Mesenchymal stem cell (in vitro differentiated cells and primary cell): ENCODE measurements around the gene ARFIP1.
"Not testable (repeated sequence)": the region's sequence is repeated elsewhere in the genome, so short reads cannot be mapped to it uniquely, and the experiment has no call there.

Experiments
- DNase-seq: peaks from one replicate; pipeline ENCODE4 v3.0.0-alpha.2; 2013
- H2AFZ ChIP-seq: one replicate; pipeline ENCODE4 v1.6.1; 2013; ENCODE audit warnings: low read depth, mild to moderate bottlenecking, control low read depth, inconsistent platforms, low read length, moderate library complexity
- H2AK5ac ChIP-seq: 2 replicates; pipeline ENCODE4 v1.6.1; 2013; ENCODE audit warnings: low read length, moderate library complexity, mild to moderate bottlenecking, inconsistent platforms; ENCODE audit not compliant: severe bottlenecking
- H2BK120ac ChIP-seq: one replicate; pipeline ENCODE4 v1.6.1; 2013; ENCODE audit warnings: low read depth, mild to moderate bottlenecking, inconsistent platforms, low read length, moderate library complexity
- H2BK12ac ChIP-seq, 2 experiments: one replicate each; pipeline ENCODE4 v1.6.1; 2013; ENCODE audit warnings: inconsistent platforms in 2 of 2, low read length in 2 of 2, mild to moderate bottlenecking in 2 of 2, moderate library complexity in 2 of 2, control low read depth in 1 of 2
- H2BK15ac ChIP-seq: one replicate; pipeline ENCODE4 v1.6.1; 2013; ENCODE audit warnings: mild to moderate bottlenecking, low read depth, inconsistent platforms; ENCODE audit not compliant: poor library complexity, severe bottlenecking
- H2BK5ac ChIP-seq: 2 replicates; pipeline ENCODE4 v1.6.1; 2013; ENCODE audit warnings: low read depth, mild to moderate bottlenecking, low read length, control low read depth, inconsistent platforms; ENCODE audit not compliant: poor library complexity, severe bottlenecking
- H3K14ac ChIP-seq, 2 experiments: one replicate each; pipeline ENCODE4 v1.6.1; 2013; ENCODE audit warnings: inconsistent platforms in 2 of 2, low read length in 2 of 2, control low read depth in 1 of 2, mild to moderate bottlenecking in 1 of 2, moderate library complexity in 1 of 2
- H3K18ac ChIP-seq, 2 experiments: one replicate each; pipeline ENCODE4 v1.6.1; 2013; ENCODE audit warnings: inconsistent platforms in 2 of 2, low read length in 2 of 2, control low read depth in 1 of 2, low read depth in 1 of 2, mild to moderate bottlenecking in 1 of 2
- H3K23ac ChIP-seq, 2 experiments: one replicate each; pipeline ENCODE4 v1.6.1; 2013; ENCODE audit warnings: inconsistent platforms in 2 of 2, low read length in 2 of 2, mild to moderate bottlenecking in 2 of 2, moderate library complexity in 2 of 2, control low read depth in 1 of 2
- H3K27ac ChIP-seq: 2 replicates; pipeline ENCODE4 v1.5.1; 2013; ENCODE audit warnings: mild to moderate bottlenecking, moderate library complexity, low read length, control low read depth, inconsistent platforms; ENCODE audit not compliant: poor library complexity, severe bottlenecking
- H3K27me3 ChIP-seq, 2 experiments: 2 replicates each; pipeline versions ENCODE4 v1.6.1 to v1.7.0; 2013; ENCODE audit warnings: low read length in 2 of 2, mild to moderate bottlenecking in 2 of 2, moderate library complexity in 2 of 2, control low read depth in 1 of 2, inconsistent platforms in 1 of 2; ENCODE audit not compliant: control insufficient read depth in 1 of 2, insufficient read depth in 1 of 2
- H3K36me3 ChIP-seq, 2 experiments: 2 replicates each; pipeline versions ENCODE4 v1.6.1 to v1.7.0; 2013; ENCODE audit warnings: low read length in 2 of 2, control low read depth in 1 of 2, inconsistent platforms in 1 of 2, low read depth in 1 of 2, mild to moderate bottlenecking in 1 of 2; ENCODE audit not compliant: insufficient read depth in 2 of 2, control insufficient read depth in 1 of 2
- H3K4ac ChIP-seq, 2 experiments: one replicate each; pipeline ENCODE4 v1.6.1; 2013; ENCODE audit warnings: inconsistent platforms in 2 of 2, low read length in 2 of 2, mild to moderate bottlenecking in 2 of 2, moderate library complexity in 2 of 2, control low read depth in 1 of 2, low read depth in 1 of 2
- H3K4me1 ChIP-seq: 2 replicates; pipeline ENCODE4 v1.6.1; 2013; ENCODE audit warnings: low read depth, low read length, control low read depth; ENCODE audit not compliant: control insufficient read depth, insufficient read depth
- H3K4me2 ChIP-seq: 2 replicates; pipeline ENCODE4 v1.6.1; 2013; ENCODE audit warnings: low read length, mild to moderate bottlenecking, inconsistent platforms; ENCODE audit not compliant: poor library complexity, severe bottlenecking
- H3K4me3 ChIP-seq, 2 experiments: 2 replicates each; pipeline versions ENCODE4 v1.5.1 to v1.7.0; 2013; ENCODE audit warnings: low read length in 2 of 2, mild to moderate bottlenecking in 2 of 2, control low read depth in 1 of 2, low read depth in 1 of 2; ENCODE audit not compliant: insufficient read depth in 1 of 2
- H3K79me1 ChIP-seq: replicated peaks from 2 replicates; pipeline ENCODE4 v1.6.1; 2013; ENCODE audit warnings: mild to moderate bottlenecking, control low read depth, low read length, inconsistent platforms; ENCODE audit not compliant: poor library complexity, severe bottlenecking
- H3K9ac ChIP-seq: 2 replicates; pipeline ENCODE4 v1.7.0; 2013; ENCODE audit warnings: mild to moderate bottlenecking, low read length, moderate library complexity
- H3K9me3 ChIP-seq: 2 replicates; pipeline ENCODE4 v1.7.0; 2013; ENCODE audit warnings: mild to moderate bottlenecking, low read length; ENCODE audit not compliant: control insufficient read depth
- H4K8ac ChIP-seq: one replicate; pipeline ENCODE4 v1.6.1; 2013; ENCODE audit warnings: inconsistent platforms, mild to moderate bottlenecking, low read length, moderate library complexity
- H4K91ac ChIP-seq: one replicate; pipeline ENCODE4 v1.6.1; 2013; ENCODE audit warnings: mild to moderate bottlenecking, low read length, inconsistent platforms
- whole genome bisulfite sequencing: methylation state at CpG from one replicate; pipeline ENCODE4 v1.1.7; 2013; ENCODE audit warnings: mixed read lengths; 5-methylcytosine and 5-hydroxymethylcytosine counted together

The ARFIP1 gene

GRCh38 chr4:152748619-152749018 lies 31.1 kb upstream of the ARFIP1 start:
- Histone ChIP-seq H2BK120ac (no peak overlapping the region), H2AK5ac (no peak overlapping the region), H3K79me1 (no peaks in the 10 kb centered on the region), H4K8ac (peak overlapping the region; percentile 54), H3K9ac (no peak overlapping the region), H3K36me3 (no peaks in the 10 kb centered on the region), H3K27ac (no peak overlapping the region), H2AFZ (no peak overlapping the region), H2BK12ac (no peak overlapping the region), H3K4me3 (no peak overlapping the region), H3K4me1 (no peaks in the 10 kb centered on the region), H3K23ac (no peak overlapping the region), H2BK5ac (no peak overlapping the region), H2BK15ac (no peak overlapping the region), H4K91ac (peak overlapping the region; percentile 68), H3K18ac (no peak overlapping the region), H3K9me3 (no peaks in the 10 kb centered on the region), H3K27me3 (peaks cover 0 to 7% of the 10 kb centered on the region in 2 experiments), H3K4ac (no peak overlapping the region), H3K14ac (no peak overlapping the region), H3K4me2 (no peak overlapping the region)
- 89% methylated on average over 8 of the region's 9 CpGs for WGBS
- no peak for DNase-seq

GRCh38 chr4:152763796-152764195 lies 16.0 kb upstream of the ARFIP1 start:
- Histone ChIP-seq H4K91ac (no peak overlapping the region), H3K4me3 (no peak overlapping the region), H3K18ac (no peak overlapping the region), H3K4me2 (no peak overlapping the region), H4K8ac (no peak overlapping the region), H3K79me1 (no peaks in the 10 kb centered on the region), H3K9ac (no peak overlapping the region), H3K36me3 (no peaks in the 10 kb centered on the region), H3K14ac (no peak overlapping the region), H3K9me3 (no peaks in the 10 kb centered on the region), H2BK12ac (no peak overlapping the region), H3K27me3 (no peaks in the 10 kb centered on the region), H3K4me1 (no peaks in the 10 kb centered on the region), H3K4ac (no peak overlapping the region), H2AFZ (no peak overlapping the region), H2BK5ac (no peak overlapping the region), H3K23ac (no peak overlapping the region), H2BK120ac (no peak overlapping the region), H2AK5ac (no peak overlapping the region), H3K27ac (no peak overlapping the region), H2BK15ac (no peak overlapping the region)
- no peak for DNase-seq
- WGBS: 100% methylated on average over 1 of the region's 1 CpG

GRCh38 chr4:152765069-152765737 lies 14.6 kb upstream of the ARFIP1 start:
- not testable (repeated sequence) for H2BK120ac ChIP-seq, H3K36me3 ChIP-seq, H2AK5ac ChIP-seq, H3K18ac ChIP-seq, DNase-seq, H3K9me3 ChIP-seq, H3K4me2 ChIP-seq, H3K79me1 ChIP-seq, H3K27ac ChIP-seq, H2BK12ac ChIP-seq, H3K4me3 ChIP-seq, H4K91ac ChIP-seq, H2AFZ ChIP-seq, H3K27me3 ChIP-seq, H4K8ac ChIP-seq, H2BK5ac ChIP-seq, H2BK15ac ChIP-seq, H3K4me1 ChIP-seq, H3K4ac ChIP-seq, H3K23ac ChIP-seq, H3K9ac ChIP-seq, H3K14ac ChIP-seq
- 94% methylated on average over 38 of the region's 54 CpGs for WGBS

- H2BK5ac ChIP-seq: no peak overlapping the region
- no peak overlapping the region for H3K14ac ChIP-seq
- no peak overlapping the region for H2BK12ac ChIP-seq
- 86% methylated on average over 1 of the region's 3 CpGs for WGBS
- no peaks in the 10 kb centered on the region for H3K27me3 ChIP-seq
- no peaks in the 10 kb centered on the region for H3K9me3 ChIP-seq
- H3K4ac ChIP-seq: no peak overlapping the region
- no peak overlapping the region for H4K8ac ChIP-seq
- H3K4me2 ChIP-seq: no peak overlapping the region
- H4K91ac ChIP-seq: no peak overlapping the region
- no peak overlapping the region for H3K23ac ChIP-seq
- no peak overlapping the region for H2AK5ac ChIP-seq
- no peak overlapping the region for H3K4me3 ChIP-seq
- H3K36me3 ChIP-seq: no peaks in the 10 kb centered on the region
- H2BK15ac ChIP-seq: no peak overlapping the region
- no peak overlapping the region for H2AFZ ChIP-seq
- H3K4me1 ChIP-seq: no peaks in the 10 kb centered on the region
- H3K18ac ChIP-seq: no peak overlapping the region
- DNase-seq: no peak
- H3K9ac ChIP-seq: no peak overlapping the region
- no peak overlapping the region for H3K27ac ChIP-seq
- peaks cover 4% of the 10 kb centered on the region for H3K79me1 ChIP-seq
- H2BK120ac ChIP-seq: no peak overlapping the region
These were observed 7.8 kb upstream of the ARFIP1 start for GRCh38 chr4:152771741-152772533.
